HEK293 (cell line): ENCODE measurements around the gene COL17A1.

Experiments used
- CTCF ChIA-PET: fragments of 350-600 bp; formaldehyde crosslinking; extraction: SDS; loops from one replicate; lab custom pipeline; 2021; ENCODE audit warnings: antibody characterized with exemption; lab: Yijun Ruan, JAX
- POLR2A ChIA-PET: fragments of 300-600 bp; formaldehyde crosslinking; extraction: SDS; loops from one replicate; lab custom pipeline; 2020; ENCODE audit warnings: antibody characterized with exemption, inconsistent platforms; lab: Yijun Ruan, JAX
- H3K27ac ChIP-seq: fragments of 200-500 bp; sonication (Bioruptor generic); 2 replicates; pipeline ENCODE4 v1.5.1; 2014; ENCODE audit warnings: low read depth, low read length, control low read depth, inconsistent platforms; ENCODE audit errors: extremely low read depth
- H3K36me3 ChIP-seq, 2 experiments: fragments of 200-500 bp in 1 of 2; sonication (Bioruptor generic) in 1 of 2; 1 replicate in 1 of 2; 2 replicates in 1 of 2; pipeline ENCODE4 v1.5.1; 2014 to 2017; ENCODE audit warnings: inconsistent platforms in 2 of 2, low read length in 2 of 2; ENCODE audit not compliant: control insufficient read depth in 2 of 2, insufficient read depth in 1 of 2
- H3K4me1 ChIP-seq: fragments of 200-500 bp; sonication (Bioruptor generic); 2 replicates; pipeline ENCODE4 v1.5.1; 2014; ENCODE audit warnings: mild to moderate bottlenecking, low read length, inconsistent platforms; ENCODE audit not compliant: control insufficient read depth, insufficient read depth
- H3K4me3 ChIP-seq: 2 replicates; pipeline ENCODE4 v1.5.1; 2011; ENCODE audit warnings: low read depth, mild to moderate bottlenecking, control low read depth, low read length, moderate library complexity
- H3K9me3 ChIP-seq: fragments of 200-500 bp; sonication (Bioruptor generic); 2 replicates; pipeline ENCODE4 v1.5.1; 2014; ENCODE audit warnings: low read depth, low read length, inconsistent platforms; ENCODE audit not compliant: control insufficient read depth, insufficient read depth
- BCL11B ChIP-seq: fragments of 450-650 bp; formaldehyde crosslinking; IDR thresholded peaks from 2 replicates; pipeline ENCODE4 v1.5.1; 2016; ENCODE audit warnings: low read depth, missing biosample characterization, missing genetic modification characterization
- BCL6B ChIP-seq: fragments of 450-650 bp; formaldehyde crosslinking; IDR thresholded peaks from 2 replicates; pipeline ENCODE4 v1.5.1; 2017; ENCODE audit warnings: missing biosample characterization, missing genetic modification characterization
- GLI4 ChIP-seq: fragments of 450-650 bp; formaldehyde crosslinking; IDR thresholded peaks from 2 replicates; pipeline ENCODE4 v1.5.1; 2016; ENCODE audit warnings: missing biosample characterization, missing genetic modification characterization
- HOXD13 ChIP-seq: sonication (generic); formaldehyde crosslinking; IDR thresholded peaks from 2 replicates; pipeline ENCODE4 v1.8.0; 2022; ENCODE audit warnings: missing genetic modification reagents, borderline replicate concordance
- KLF16 ChIP-seq: fragments of 450-650 bp; formaldehyde crosslinking; IDR thresholded peaks from 2 replicates; pipeline ENCODE4 v1.5.1; 2017; ENCODE audit warnings: missing biosample characterization, missing genetic modification characterization
- OSR2 ChIP-seq: fragments of 450-650 bp; formaldehyde crosslinking; IDR thresholded peaks from 2 replicates; pipeline ENCODE4 v1.5.1; 2016; ENCODE audit warnings: missing biosample characterization, missing genetic modification characterization
- PRDM1 ChIP-seq: fragments of 450-650 bp; formaldehyde crosslinking; IDR thresholded peaks from 2 replicates; pipeline ENCODE4; 2016; ENCODE audit warnings: missing biosample characterization, missing genetic modification characterization
- PRDM6 ChIP-seq: fragments of 450-650 bp; formaldehyde crosslinking; IDR thresholded peaks from 2 replicates; pipeline ENCODE4 v1.5.1; 2017; ENCODE audit warnings: missing biosample characterization, missing genetic modification characterization
- SCRT1 ChIP-seq: fragments of 450-650 bp; formaldehyde crosslinking; IDR thresholded peaks from 2 replicates; pipeline ENCODE4 v1.5.1; 2016; ENCODE audit warnings: missing biosample characterization, missing genetic modification characterization, borderline replicate concordance
- SCRT2 ChIP-seq: fragments of 450-650 bp; formaldehyde crosslinking; IDR thresholded peaks from 2 replicates; pipeline ENCODE4 v1.5.1; 2016; ENCODE audit warnings: missing biosample characterization, missing genetic modification characterization
- ZFP37 ChIP-seq: fragments of 450-650 bp; formaldehyde crosslinking; IDR thresholded peaks from 2 replicates; pipeline ENCODE4 v1.5.1; 2016; ENCODE audit warnings: missing biosample characterization, missing genetic modification characterization
- ZNF174 ChIP-seq: fragments of 450-650 bp; formaldehyde crosslinking; IDR thresholded peaks from 2 replicates; pipeline ENCODE4 v1.5.0; 2017; ENCODE audit warnings: missing biosample characterization, mild to moderate bottlenecking, missing genetic modification characterization
- ZNF211 ChIP-seq: fragments of 450-650 bp; formaldehyde crosslinking; IDR thresholded peaks from 2 replicates; pipeline ENCODE4 v1.5.1; 2016; ENCODE audit warnings: low read depth, missing biosample characterization, missing genetic modification characterization
- ZNF266 ChIP-seq: fragments of 450-650 bp; formaldehyde crosslinking; IDR thresholded peaks from 2 replicates; pipeline ENCODE4 v1.5.1; 2016; ENCODE audit warnings: missing biosample characterization, missing genetic modification characterization, low read depth
- ZNF324 ChIP-seq: fragments of 450-650 bp; formaldehyde crosslinking; IDR thresholded peaks from 2 replicates; pipeline ENCODE4 v1.5.1; 2016; ENCODE audit warnings: missing biosample characterization, missing genetic modification characterization
- ZNF394 ChIP-seq: fragments of 450-650 bp; formaldehyde crosslinking; IDR thresholded peaks from 2 replicates; pipeline ENCODE4 v1.5.1; 2016; ENCODE audit warnings: missing biosample characterization, missing genetic modification characterization, mild to moderate bottlenecking, moderate library complexity, borderline replicate concordance
- ZNF426 ChIP-seq: fragments of 450-650 bp; formaldehyde crosslinking; IDR thresholded peaks from 2 replicates; pipeline ENCODE4 v1.5.1; 2017; ENCODE audit warnings: missing biosample characterization, missing genetic modification characterization, mild to moderate bottlenecking, inconsistent platforms, moderate library complexity
- ZNF488 ChIP-seq: fragments of 450-650 bp; formaldehyde crosslinking; IDR thresholded peaks from 2 replicates; pipeline ENCODE4 v1.5.1; 2016; ENCODE audit warnings: missing biosample characterization, missing genetic modification characterization
- ZNF585B ChIP-seq: fragments of 450-650 bp; formaldehyde crosslinking; IDR thresholded peaks from 2 replicates; pipeline ENCODE4 v1.5.1; 2016; ENCODE audit warnings: missing biosample characterization, missing genetic modification characterization
- ZNF610 ChIP-seq: fragments of 450-650 bp; formaldehyde crosslinking; IDR thresholded peaks from 2 replicates; pipeline ENCODE4 v1.5.1; 2016; ENCODE audit warnings: missing biosample characterization, missing genetic modification characterization, borderline replicate concordance
- ZNF654 ChIP-seq: fragments of 450-650 bp; formaldehyde crosslinking; IDR thresholded peaks from 2 replicates; pipeline ENCODE4 v1.5.1; 2016; ENCODE audit warnings: low read depth, missing biosample characterization, missing genetic modification characterization
- ZNF747 ChIP-seq: fragments of 450-650 bp; formaldehyde crosslinking; IDR thresholded peaks from 2 replicates; pipeline ENCODE4 v1.5.1; 2016; ENCODE audit warnings: missing biosample characterization, missing genetic modification characterization

The COL17A1 gene

GRCh38 chr10:103991393-103992128, 94.1 kb downstream of the COL17A1 start:
- CTCF ChIA-PET, result interaction anchor here (0.7 to 2.0 kb wide), 3 partner anchors 9 to 236 kb away, joined by 3 to 5 read pairs (median 3); no protein-coding TSS in a partner anchor
- no peaks in the 10 kb centered on the region for H3K9me3 ChIP-seq
- POLR2A ChIA-PET, result interaction anchor here (0.6 kb wide), 1 partner anchor 83 kb away, joined by 3 read pairs; no protein-coding TSS in a partner anchor
- H3K4me3 ChIP-seq, result no peak overlapping the region
- peaks cover 13% of the 10 kb centered on the region for H3K4me1 ChIP-seq
- H3K36me3 ChIP-seq, result peaks cover 7 to 15% of the 10 kb centered on the region in 2 experiments
- no peak for TF ChIP-seq KLF16 (tag by site-specific recombination)
- H3K27ac ChIP-seq, result no peak overlapping the region

- ChIA-PET POLR2A (no interaction called here), CTCF (interaction anchor here (1.3 kb wide), 1 partner anchor 56 kb away, joined by 3 read pairs; no protein-coding TSS in a partner anchor)
- no peak overlapping the region for H3K4me3 ChIP-seq
- peaks cover 13% of the 10 kb centered on the region for H3K4me1 ChIP-seq
- no peak for TF ChIP-seq ZNF654 (tag by site-specific recombination)
- no peak for TF ChIP-seq ZNF426 (tag by site-specific recombination)
- peak; percentile 2; the same call in 1 of the 2 replicates for TF ChIP-seq PRDM1 (tag by site-specific recombination)
- TF ChIP-seq PRDM6, result peak; percentile 46; the same call in 1 of the 2 replicates
- no peak for TF ChIP-seq ZFP37
- TF ChIP-seq ZNF324, result no peak
- TF ChIP-seq GLI4 (tag by site-specific recombination), result no peak
- no peak for TF ChIP-seq ZNF394 (tag by site-specific recombination)
- no peak for TF ChIP-seq BCL11B (tag by site-specific recombination)
- peaks cover 7 to 14% of the 10 kb centered on the region in 2 experiments for H3K36me3 ChIP-seq
- no peaks in the 10 kb centered on the region for H3K9me3 ChIP-seq
- H3K27ac ChIP-seq, result no peak overlapping the region
These were observed 95.1 kb downstream of the COL17A1 start for GRCh38 chr10:103990531-103990930.

GRCh38 chr10:103990121-103990520, 95.6 kb downstream of the COL17A1 start:
- no peak for TF ChIP-seq ZNF174
- TF ChIP-seq OSR2 (tag by site-specific recombination), result no peak
- TF ChIP-seq KLF16 (tag by site-specific recombination), result no peak
- TF ChIP-seq SCRT2 (tag by site-specific recombination), result peak; percentile 47
- TF ChIP-seq ZNF585B (tag by site-specific recombination), result no peak
- no peak for TF ChIP-seq ZNF488 (tag by site-specific recombination)
- TF ChIP-seq ZNF610 (tag by site-specific recombination), result no peak
- TF ChIP-seq PRDM1 (tag by site-specific recombination), result peak; percentile 43; the same call in 1 of the 2 replicates
- no peak for TF ChIP-seq ZNF211 (tag by site-specific recombination)
- TF ChIP-seq ZNF747 (tag by site-specific recombination), result no peak
- no peak for TF ChIP-seq ZNF266 (tag by site-specific recombination)
- TF ChIP-seq HOXD13, result no peak
- 0 out of 2 replicates have a peak, but pooled peaks have one; percentile 7 for TF ChIP-seq SCRT1 (tag by site-specific recombination)
- no peak for TF ChIP-seq BCL6B (tag by site-specific recombination)
- TF ChIP-seq, all 188 proteins: peak for 3
- CTCF ChIA-PET, result no interaction called here

More at GRCh38 chr10:103990121-103990520, 95.6 kb downstream of the COL17A1 start:
- no peak overlapping the region for H3K27ac ChIP-seq
- POLR2A ChIA-PET, result no interaction called here
- no peaks in the 10 kb centered on the region for H3K9me3 ChIP-seq
- peaks cover 7 to 14% of the 10 kb centered on the region in 2 experiments for H3K36me3 ChIP-seq
- H3K4me1 ChIP-seq, result peaks cover 13% of the 10 kb centered on the region
- no peak overlapping the region for H3K4me3 ChIP-seq
